ENCODE results near the gene UBAC2.

DNA sequence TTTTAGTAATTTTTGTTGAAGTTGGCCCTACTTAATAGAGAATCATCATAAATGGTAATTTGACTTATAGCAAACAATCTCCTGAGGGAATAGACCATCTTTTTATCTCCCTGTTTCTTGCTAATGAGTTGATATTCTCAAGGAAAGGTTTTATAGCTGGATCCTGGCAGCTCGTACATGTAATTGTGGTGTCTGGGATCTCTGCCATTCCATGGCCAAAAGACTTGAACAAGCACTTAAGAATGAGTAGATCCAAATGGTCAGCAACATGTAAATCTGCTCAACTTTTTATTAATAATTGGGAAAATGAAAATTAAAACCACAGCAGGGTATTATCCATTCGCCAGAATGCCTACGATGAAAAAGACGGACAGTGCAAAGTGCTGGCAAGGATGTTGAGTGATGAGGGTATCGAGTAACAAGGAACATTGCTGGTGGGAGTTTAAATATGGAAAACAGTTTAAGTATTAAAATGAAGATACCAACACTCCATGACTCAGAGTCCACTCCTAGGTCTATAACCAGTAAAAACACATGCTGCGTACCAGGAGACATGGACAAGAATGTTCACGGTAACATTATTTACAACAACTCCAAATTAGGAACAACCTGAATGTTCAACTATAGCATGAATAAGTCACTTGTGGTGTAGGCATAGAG, 62.6 kb downstream of the UBAC2 start:
- TF ChIP-seq POLR2A (IDR thresholded peaks at IDR 0.05) (no peak), CTCF (IDR thresholded peaks at IDR 0.05 in 4 of 5, conservative IDR thresholded peaks at IDR 0.05 in 1 of 5) (no peak)
